Esophagus squamous epithelium (tissue), 5 donors: Measurements from ENCODE around the gene CYS1. TPM values are rescaled to one million over a fixed set of nuclear protein-coding genes. Genes with fewer than 3 reads are reported as not detected.

Experiments used
- DNase-seq: peaks from one replicate; lab custom pipeline; 2025; lab: John Stamatoyannopoulos, UW
- H3K27ac ChIP-seq, 4 donors: fragments of 200-600 bp; sonication (generic); one replicate each; pipeline ENCODE4 v1.5.1; 2016 to 2019; ENCODE audit warnings: mild to moderate bottlenecking in 1 of 4
- H3K27me3 ChIP-seq, 4 donors: fragments of 200-600 bp; sonication (generic); 1 replicate in 3 of 4; 2 replicates in 1 of 4; pipeline versions ENCODE4 v1.5.1 to v1.6.0; 2017 to 2021; ENCODE audit warnings: antibody characterized with exemption in 1 of 4
- H3K36me3 ChIP-seq, 3 donors: fragments of 200-600 bp; sonication (generic); one replicate each; pipeline ENCODE4 v1.5.1; 2016 to 2019
- H3K4me1 ChIP-seq, 3 donors: fragments of 200-600 bp; sonication (generic); one replicate each; pipeline ENCODE4 v1.5.1; 2017 to 2019
- H3K4me3 ChIP-seq, 4 donors: fragments of 200-600 bp; sonication (generic); 1 replicate in 3 of 4; 2 replicates in 1 of 4; pipeline ENCODE4 v1.5.1; 2016 to 2019; ENCODE audit warnings: mild to moderate bottlenecking in 2 of 4, moderate library complexity in 1 of 4
- H3K9me3 ChIP-seq, 3 donors: fragments of 200-600 bp; sonication (generic); one replicate each; pipeline ENCODE4 v1.5.1; 2016 to 2019
- POLR2A ChIP-seq, 4 donors: fragments of 450-650 bp; IDR thresholded peaks; one replicate each; pipeline ENCODE4 v1.6.1; 2017; ENCODE audit warnings: antibody characterized with exemption in 4 of 4, mild to moderate bottlenecking in 4 of 4, moderate library complexity in 3 of 4
- WGBS, 2 donors: methylation state at CpG; one replicate each; pipeline ENCODE4 v1.1.5; 2018; 5-methylcytosine and 5-hydroxymethylcytosine counted together
- intact Hi-C: fragments of 100-400 bp; cut with DNase I; formaldehyde crosslinking; loops from one replicate; pipeline ENCODE4 v1.15.0; 2022
- total RNA-seq, 4 donors: library from RNA; depleted of rRNA; stranded (reverse); fragments of >200 nt; gene quantifications; one replicate each; pipeline ENCODE4 v1.1.0, GENCODE V29; 2016
- TF ChIP-seq, protein P1 (sequence below), 6 experiments: fragments of 450-650 bp in 4 of 6; fragments of 200-600 bp in 2 of 6; sonication (generic) in 2 of 6; IDR thresholded peaks; one replicate each; pipeline ENCODE4 v1.5.1; 2016 to 2019; ENCODE audit warnings: antibody characterized with exemption in 6 of 6, mild to moderate bottlenecking in 4 of 6, moderate library complexity in 4 of 6
- donor health status: DM: yes; HTN: yes; CAD: no.

CYS1 gene
- total RNA-seq, 4 donors from 2014 or later, result 0.09 to 2.5 (median 0.80) TPM

DNA sequence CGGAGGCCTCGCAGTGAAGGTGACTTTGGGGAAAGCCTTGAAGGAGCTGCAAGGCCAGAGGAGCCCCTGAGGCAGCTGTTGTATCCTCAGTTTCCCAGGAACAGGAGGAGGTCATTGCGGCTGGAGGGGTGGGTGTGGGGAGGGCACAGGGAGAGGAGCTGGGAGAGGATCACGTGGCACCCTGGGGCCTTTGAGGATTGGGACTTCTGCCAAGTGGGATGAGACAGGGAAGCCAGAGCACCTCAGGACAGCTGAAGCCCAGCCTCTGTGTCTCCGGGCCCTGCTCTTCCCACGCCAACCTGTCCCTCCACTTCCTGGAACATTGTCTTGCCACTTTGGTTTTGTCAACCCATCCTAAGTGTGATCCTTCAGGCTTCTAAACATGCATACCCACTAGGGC lies 23.0 kb upstream of the CYS1 start:
- WGBS, 2 donors, result 69 to 90% methylated on average over 5 to 6 of the region's 6 CpGs
- no peak for DNase-seq
- Histone ChIP-seq H3K27ac (no peak overlapping the region), H3K9me3 (no peaks in the 10 kb centered on the region), H3K36me3 (no peaks in the 10 kb centered on the region), H3K4me3 (no peak overlapping the region), H3K4me1 (no peaks in the 10 kb centered on the region), H3K27me3 (no peaks in the 10 kb centered on the region)
- TF ChIP-seq POLR2A (IDR thresholded peaks at IDR 0.05), result no peak
- TF ChIP-seq, protein P1, sequence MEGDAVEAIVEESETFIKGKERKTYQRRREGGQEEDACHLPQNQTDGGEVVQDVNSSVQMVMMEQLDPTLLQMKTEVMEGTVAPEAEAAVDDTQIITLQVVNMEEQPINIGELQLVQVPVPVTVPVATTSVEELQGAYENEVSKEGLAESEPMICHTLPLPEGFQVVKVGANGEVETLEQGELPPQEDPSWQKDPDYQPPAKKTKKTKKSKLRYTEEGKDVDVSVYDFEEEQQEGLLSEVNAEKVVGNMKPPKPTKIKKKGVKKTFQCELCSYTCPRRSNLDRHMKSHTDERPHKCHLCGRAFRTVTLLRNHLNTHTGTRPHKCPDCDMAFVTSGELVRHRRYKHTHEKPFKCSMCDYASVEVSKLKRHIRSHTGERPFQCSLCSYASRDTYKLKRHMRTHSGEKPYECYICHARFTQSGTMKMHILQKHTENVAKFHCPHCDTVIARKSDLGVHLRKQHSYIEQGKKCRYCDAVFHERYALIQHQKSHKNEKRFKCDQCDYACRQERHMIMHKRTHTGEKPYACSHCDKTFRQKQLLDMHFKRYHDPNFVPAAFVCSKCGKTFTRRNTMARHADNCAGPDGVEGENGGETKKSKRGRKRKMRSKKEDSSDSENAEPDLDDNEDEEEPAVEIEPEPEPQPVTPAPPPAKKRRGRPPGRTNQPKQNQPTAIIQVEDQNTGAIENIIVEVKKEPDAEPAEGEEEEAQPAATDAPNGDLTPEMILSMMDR (IDR thresholded peaks at IDR 0.05), result no peak
- intact Hi-C loops, result no loop called here

DNA sequence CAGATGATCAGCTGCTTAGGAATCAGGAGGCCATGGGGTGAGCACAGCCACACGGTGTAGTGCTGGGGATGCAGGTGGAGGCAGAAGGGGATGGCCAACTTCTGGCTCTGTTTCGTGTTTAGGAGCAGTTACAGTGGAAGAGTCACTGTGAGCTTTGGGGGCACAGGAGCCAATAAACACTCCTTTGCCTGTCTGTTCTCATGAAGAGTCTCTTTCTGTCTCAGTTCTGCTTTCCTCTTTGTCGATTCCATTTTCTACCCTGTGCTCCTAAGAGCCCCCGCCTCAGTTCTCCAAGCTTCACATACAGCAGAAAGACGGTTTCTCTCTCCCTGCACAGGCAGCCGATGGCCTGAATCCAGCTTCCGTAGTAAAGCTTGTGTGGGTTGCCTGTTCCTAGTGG lies 21.3 kb upstream of the CYS1 start:
- TF ChIP-seq, protein P1 (IDR thresholded peaks at IDR 0.05), result no peak
- TF ChIP-seq POLR2A (IDR thresholded peaks at IDR 0.05), result no peak
- no peak for DNase-seq
- no peak overlapping the region for H3K4me3 ChIP-seq
- H3K27me3 ChIP-seq, result no peaks in the 10 kb centered on the region
- no peaks in the 10 kb centered on the region for H3K9me3 ChIP-seq
- no peaks in the 10 kb centered on the region for H3K36me3 ChIP-seq
- intact Hi-C loops, result no loop called here
- no peak overlapping the region for H3K27ac ChIP-seq
- 66 to 70% methylated on average over 7 of the region's 7 CpGs for WGBS, 2 donors
- peaks cover 0 to 11% (median 1%) of the 10 kb centered on the region in 3 donors for H3K4me1 ChIP-seq

DNA sequence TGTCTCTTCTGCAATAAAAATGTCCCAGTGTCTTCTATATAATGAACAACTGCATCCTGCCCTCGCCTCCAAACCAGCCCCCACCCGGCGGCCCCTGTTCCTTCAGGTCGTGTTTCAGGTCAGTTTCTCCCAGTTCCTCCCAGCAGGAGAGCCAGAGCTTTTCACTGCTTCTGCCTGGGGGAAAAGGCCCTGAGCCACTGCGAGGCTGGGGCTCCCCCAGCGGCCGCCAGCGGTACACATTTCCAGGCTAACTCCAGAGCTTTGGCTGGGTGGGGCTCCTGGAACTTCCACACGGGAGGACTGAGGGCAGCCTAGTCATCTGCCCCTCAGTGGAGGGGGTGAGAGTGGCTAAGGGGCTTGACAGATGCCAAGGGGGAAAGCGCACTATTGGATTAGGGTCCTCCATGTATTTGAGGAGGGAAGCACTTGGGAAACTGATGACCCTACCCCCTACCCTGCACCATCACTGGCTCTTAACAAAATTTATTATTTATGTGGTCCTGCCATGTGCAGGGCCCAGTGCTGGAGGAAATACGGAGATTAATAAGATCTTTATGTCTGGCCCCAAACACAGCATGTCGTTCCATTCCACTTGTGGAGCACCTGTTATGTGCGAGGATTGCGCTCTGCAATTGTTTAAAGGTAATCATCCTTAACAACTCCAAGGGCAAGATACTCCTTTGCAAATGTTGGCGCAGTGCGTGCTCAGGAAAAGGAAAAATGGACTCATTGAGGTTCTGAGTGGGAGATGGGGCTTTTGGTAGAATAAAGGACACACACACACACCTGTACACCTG lies 17.3 kb upstream of the CYS1 start:
- 42 to 54% methylated on average over 11 to 13 of the region's 16 CpGs for WGBS, 2 donors
- TF ChIP-seq, protein P1 (IDR thresholded peaks at IDR 0.05), result peak; percentile 52 to 92 (median 82)
- TF ChIP-seq POLR2A (IDR thresholded peaks at IDR 0.05), result no peak
- DNase-seq, result no peak
- Histone ChIP-seq H3K36me3 (no peaks in the 10 kb centered on the region), H3K4me3 (no peak overlapping the region), H3K4me1 (peaks cover 0 to 31% (median 12%) of the 10 kb centered on the region in 3 donors), H3K27me3 (peaks cover 0 to 28% (median 0%) of the 10 kb centered on the region in 4 donors), H3K9me3 (no peaks in the 10 kb centered on the region), H3K27ac (no peak overlapping the region)
- intact Hi-C loops, result no loop called here

DNA sequence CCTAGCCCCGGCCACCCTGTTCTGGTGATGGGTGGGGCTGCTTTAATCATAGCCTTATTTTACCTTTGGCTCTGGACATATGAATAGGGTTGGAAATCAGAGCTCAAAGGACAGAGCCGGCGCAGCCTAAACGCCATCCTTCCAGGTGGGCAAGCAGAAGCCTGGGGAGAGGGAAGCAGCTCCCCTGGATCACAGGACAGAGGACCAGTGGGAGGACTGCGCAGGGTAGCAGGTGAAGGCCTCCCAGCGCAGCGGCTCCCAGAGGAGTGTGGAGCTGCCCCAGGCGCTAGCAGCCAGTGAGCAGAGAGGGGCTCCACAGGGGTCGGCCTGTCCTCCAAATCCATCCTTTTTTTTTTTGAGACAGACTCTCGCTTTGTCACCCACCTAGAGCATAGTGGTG lies 16.4 kb upstream of the CYS1 start:
- intact Hi-C loops, result no loop called here
- Histone ChIP-seq H3K27ac (no peak overlapping the region), H3K4me1 (peaks cover 0 to 32% (median 12%) of the 10 kb centered on the region in 3 donors), H3K36me3 (no peaks in the 10 kb centered on the region), H3K27me3 (peaks cover 0 to 35% (median 0%) of the 10 kb centered on the region in 4 donors), H3K4me3 (no peak overlapping the region), H3K9me3 (no peaks in the 10 kb centered on the region)
- 83 to 92% methylated on average over 7 to 9 of the region's 10 CpGs for WGBS, 2 donors
- no peak for DNase-seq
- no peak for TF ChIP-seq POLR2A (IDR thresholded peaks at IDR 0.05)
- TF ChIP-seq, protein P1 (IDR thresholded peaks at IDR 0.05), result no peak

DNA sequence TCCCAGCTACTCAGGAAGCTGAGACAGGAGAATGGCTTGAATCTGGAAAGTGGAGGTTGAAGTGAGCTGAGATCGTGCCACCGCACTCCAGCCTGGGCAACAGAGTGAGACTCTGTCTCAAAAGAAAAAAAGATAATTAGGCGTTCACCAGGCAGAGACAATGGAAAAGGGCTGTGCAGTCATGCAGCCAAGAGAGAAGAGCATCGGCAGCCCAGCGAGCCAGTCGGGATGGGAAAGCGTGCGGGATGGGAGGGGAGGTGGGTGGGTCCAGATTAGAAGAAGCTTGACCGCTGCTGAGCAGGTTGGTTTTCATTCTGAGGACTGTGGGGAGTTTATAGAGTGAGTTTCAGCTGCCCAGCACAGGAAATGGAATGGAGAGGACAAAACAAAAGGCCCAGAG lies 15.0 kb upstream of the CYS1 start:
- WGBS, 2 donors, result 33 to 57% methylated on average over 9 of the region's 9 CpGs
- intact Hi-C loops, result no loop called here
- peaks cover 0 to 49% (median 4%) of the 10 kb centered on the region in 4 donors for H3K27me3 ChIP-seq

More for the DNA sequence above, 15.0 kb upstream of the CYS1 start:
- no peak for DNase-seq
- Histone ChIP-seq H3K9me3 (no peaks in the 10 kb centered on the region), H3K36me3 (no peaks in the 10 kb centered on the region), H3K4me3 (no peak overlapping the region), H3K27ac (no peak overlapping the region), H3K4me1 (peaks cover 0 to 42% (median 18%) of the 10 kb centered on the region in 3 donors)
- TF ChIP-seq, protein P1 (IDR thresholded peaks at IDR 0.05), result no peak
- TF ChIP-seq POLR2A (IDR thresholded peaks at IDR 0.05), result no peak
